ENCODE results near the gene FBXO38.

DNA sequence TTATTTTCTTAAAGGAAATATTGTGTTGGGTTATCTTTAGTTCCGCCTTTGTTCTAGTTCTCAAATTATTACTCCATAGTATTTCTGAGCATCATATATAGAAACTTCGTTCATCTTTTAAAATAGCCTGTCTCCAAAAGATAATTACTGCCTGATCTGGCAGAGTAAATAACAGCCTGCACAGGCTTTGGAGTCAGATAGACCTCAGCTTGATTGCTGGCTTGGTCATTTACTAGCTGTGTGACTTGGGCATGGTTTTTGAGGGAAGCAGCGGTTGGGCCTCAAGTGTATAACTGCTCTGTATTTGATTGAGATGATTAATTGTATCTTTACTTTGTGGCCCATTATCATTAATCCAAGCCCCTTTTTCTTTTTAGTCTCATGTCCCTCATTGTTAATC lies 50.1 kb downstream of the FBXO38 start:
- TF ChIP-seq, protein P1, sequence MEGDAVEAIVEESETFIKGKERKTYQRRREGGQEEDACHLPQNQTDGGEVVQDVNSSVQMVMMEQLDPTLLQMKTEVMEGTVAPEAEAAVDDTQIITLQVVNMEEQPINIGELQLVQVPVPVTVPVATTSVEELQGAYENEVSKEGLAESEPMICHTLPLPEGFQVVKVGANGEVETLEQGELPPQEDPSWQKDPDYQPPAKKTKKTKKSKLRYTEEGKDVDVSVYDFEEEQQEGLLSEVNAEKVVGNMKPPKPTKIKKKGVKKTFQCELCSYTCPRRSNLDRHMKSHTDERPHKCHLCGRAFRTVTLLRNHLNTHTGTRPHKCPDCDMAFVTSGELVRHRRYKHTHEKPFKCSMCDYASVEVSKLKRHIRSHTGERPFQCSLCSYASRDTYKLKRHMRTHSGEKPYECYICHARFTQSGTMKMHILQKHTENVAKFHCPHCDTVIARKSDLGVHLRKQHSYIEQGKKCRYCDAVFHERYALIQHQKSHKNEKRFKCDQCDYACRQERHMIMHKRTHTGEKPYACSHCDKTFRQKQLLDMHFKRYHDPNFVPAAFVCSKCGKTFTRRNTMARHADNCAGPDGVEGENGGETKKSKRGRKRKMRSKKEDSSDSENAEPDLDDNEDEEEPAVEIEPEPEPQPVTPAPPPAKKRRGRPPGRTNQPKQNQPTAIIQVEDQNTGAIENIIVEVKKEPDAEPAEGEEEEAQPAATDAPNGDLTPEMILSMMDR (conservative IDR thresholded peaks at IDR 0.05), result no peak
- no peak for TF ChIP-seq ZFX (IDR thresholded peaks at IDR 0.05)
